DLD1 (cell line): ENCODE results near the gene ABHD4.
"Not testable (repeated sequence)": the region's sequence is repeated elsewhere in the genome, so short reads cannot be mapped to it uniquely, and the experiment has no call there.

Source experiments
- in situ Hi-C: cut with HindIII; loops from 2 replicates; pipeline ENCODE4 v1.10.0; 2017; ENCODE audit warnings: low sequenced_read_pairs

ABHD4 gene

GRCh38 chr14:22622255-22622654 lies 24.2 kb downstream of the ABHD4 start:
- in situ Hi-C loops = no loop called here

DNA sequence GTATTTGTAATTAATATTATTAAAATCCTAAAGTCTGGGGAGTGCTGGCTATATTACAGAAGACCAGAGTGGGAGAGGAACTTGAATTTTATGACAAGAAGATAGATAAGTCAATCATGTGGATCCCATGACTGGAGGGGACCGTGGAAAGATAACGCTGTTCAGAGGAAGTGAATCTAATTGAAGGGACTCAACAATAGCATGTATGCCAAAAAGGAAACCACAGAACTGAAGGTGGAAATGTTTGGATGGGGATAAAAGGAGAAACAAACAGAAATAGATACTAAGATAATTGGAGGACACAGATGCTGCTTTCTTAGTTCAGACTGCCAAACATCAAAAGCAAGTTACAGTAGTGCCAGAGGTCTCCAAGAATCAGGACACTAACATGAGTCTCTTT lies 24.9 kb downstream of the ABHD4 start:
- in situ Hi-C loops = no loop called here

DNA sequence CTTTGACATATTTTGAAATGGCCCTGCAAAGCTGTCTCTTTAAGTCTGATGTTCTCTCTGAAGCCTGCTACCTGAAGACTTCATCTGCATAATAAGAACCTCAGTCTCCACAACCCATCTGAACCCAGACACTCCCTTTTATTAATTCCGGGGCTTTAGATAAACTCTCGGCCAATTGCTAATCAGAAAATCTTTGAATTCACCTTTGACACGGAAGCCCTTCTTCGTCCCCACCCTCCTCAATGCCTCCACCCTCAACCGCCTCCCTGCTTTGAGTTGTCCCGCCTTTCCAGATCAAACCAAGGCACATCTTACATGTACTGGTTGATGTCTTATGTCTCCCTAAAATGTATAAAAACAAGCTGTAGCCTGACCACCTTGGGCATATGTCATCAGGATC lies 28.5 kb downstream of the ABHD4 start:
- in situ Hi-C loops = no loop called here

DNA sequence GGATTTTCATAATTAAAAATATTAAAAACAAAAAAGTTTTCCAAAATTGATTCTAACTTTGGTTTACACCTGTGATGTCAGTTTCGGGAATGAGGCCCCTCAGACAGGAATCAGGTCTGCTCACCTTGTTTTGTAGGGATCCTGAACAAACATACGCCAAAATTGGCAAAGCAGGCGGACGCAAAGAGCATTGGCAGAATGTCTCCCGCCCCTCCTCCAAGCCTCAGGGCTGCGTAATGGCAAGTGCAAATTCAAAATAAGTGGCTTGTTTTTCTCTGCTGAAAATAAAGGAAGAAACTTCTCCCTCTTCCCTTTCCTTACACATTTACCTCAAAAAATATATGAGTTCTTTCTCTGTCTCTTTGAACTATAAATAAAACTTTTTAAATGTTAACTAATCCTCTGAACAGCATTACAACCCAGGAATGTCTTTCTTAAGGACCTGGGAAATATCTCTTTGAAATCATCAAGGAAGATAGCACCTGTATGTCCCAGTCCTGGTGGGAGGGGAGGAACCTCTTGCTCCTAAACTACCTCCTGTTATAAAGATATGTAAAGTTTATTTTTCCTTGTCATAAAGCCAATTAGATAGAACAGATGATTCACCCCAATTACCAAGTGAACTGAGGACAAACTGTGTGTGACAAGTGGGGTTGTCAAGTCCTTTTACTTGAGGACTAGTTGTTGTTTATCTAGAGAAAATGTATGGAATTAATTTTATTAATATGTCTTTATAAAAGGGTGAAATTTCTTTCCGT lies 29.6 kb downstream of the ABHD4 start:
- in situ Hi-C loops = no loop called here

- in situ Hi-C loops = no loop called here
Measured at GRCh38 chr14:22629361-22629760, 31.3 kb downstream of the ABHD4 start.

- in situ Hi-C loops = no loop called here
Measured at GRCh38 chr14:22630066-22630465, 32.0 kb downstream of the ABHD4 start.

- in situ Hi-C loops = no loop called here
Measured at GRCh38 chr14:22630486-22630885, 32.4 kb downstream of the ABHD4 start.

GRCh38 chr14:22634233-22634900 lies 36.3 kb downstream of the ABHD4 start:
- in situ Hi-C loops = no loop called here

GRCh38 chr14:22635980-22636379 lies 37.9 kb downstream of the ABHD4 start:
- in situ Hi-C loops = not testable (repeated sequence)

DNA sequence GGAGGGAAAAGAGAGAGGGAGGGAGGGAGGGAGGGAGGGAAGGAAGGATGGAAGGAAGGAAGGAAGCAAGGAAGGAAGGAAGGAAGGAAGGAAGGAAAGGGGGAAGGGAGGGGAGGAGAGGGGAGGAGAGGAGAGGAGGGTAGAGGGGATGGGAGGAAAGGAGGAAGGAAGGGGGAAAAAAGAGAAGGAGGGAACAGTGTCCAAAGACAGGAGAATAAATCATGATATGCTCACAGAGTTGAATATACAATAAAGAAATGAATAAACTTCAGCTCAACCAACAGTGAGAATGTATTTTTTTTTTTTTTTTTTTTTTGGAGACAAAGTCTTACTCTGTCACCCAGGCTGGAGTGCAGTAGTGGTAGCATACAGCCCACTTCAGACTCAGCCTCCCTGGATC lies 42.1 kb downstream of the ABHD4 start:
- in situ Hi-C loops = no loop called here

DNA sequence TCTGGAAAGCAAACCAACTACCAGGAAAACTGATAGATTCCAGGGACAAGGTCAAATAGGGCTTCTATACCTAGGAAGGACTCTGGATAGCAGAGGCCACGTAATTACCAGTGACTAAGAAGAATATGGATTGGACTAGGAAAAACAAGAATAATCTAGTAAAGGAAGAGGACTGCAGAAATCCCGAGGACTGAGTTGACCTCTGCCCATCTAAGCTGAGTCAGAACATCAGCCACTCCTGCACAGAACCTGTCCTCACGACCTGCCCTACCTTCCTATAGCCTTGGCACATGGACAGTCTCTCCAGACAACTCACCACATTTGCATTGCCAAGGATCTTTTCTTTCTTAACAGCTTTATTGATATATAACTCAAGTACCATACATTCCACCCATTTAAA lies 43.7 kb downstream of the ABHD4 start:
- in situ Hi-C loops = no loop called here

GRCh38 chr14:22644305-22644635 lies 46.2 kb downstream of the ABHD4 start, which contains the start of gene OR6J1:
Gene OR6J1 (minus strand): TSS chr14:22644352. CDS start chr14:22634811, 9,541 bp downstream.
- in situ Hi-C loops = no loop called here

DNA sequence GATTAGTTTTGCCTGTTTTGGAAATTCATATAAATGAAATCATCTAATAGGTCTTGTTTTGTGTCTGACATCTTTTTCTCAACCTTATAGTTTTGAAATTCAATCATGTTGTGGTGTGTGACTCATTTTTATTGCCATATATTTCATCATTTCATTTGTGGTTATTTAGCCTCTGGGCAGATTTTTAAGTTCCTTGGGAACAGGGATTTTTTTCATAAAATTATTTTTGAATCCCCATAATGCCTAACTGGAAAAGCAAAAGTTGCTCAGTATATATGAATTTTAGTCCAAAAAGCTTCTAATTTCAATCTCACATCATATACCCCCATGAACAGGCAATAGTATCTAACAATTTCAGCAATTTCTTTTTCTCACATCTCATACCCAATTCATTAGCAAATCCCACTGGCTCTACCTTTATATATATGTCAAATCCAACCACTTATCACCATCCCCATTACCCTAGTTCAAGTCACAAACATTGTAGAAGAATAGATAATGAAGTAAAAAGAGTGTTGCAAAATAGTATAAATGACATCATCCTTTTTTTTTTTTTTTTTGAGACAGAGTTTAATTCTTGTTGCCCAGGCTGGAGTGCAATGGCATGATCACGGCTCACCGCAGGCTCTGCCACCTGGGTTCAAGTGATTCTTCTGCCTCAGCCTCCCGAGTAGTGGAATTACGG lies 48.6 kb downstream of the ABHD4 start:
- in situ Hi-C loops = no loop called here

GRCh38 chr14:22648506-22648905 lies 50.4 kb downstream of the ABHD4 start:
- in situ Hi-C loops = no loop called here

- in situ Hi-C loops = loop anchor here (5.0 kb wide), 1 partner anchor 88 kb away; no protein-coding TSS in a partner anchor
Measured at GRCh38 chr14:22650046-22650739, 52.1 kb downstream of the ABHD4 start.

- in situ Hi-C loops = loop anchor here (5.0 kb wide), 1 partner anchor 89 kb away; no protein-coding TSS in a partner anchor
Measured at GRCh38 chr14:22650960-22651521, 52.9 kb downstream of the ABHD4 start.

GRCh38 chr14:22651586-22651985 lies 53.5 kb downstream of the ABHD4 start:
- in situ Hi-C loops = loop anchor here (5.0 kb wide), 1 partner anchor 89 kb away; no protein-coding TSS in a partner anchor

GRCh38 chr14:22653012-22653621 lies 55.0 kb downstream of the ABHD4 start:
- in situ Hi-C loops = loop anchor here (5.0 kb wide), 1 partner anchor 91 kb away; no protein-coding TSS in a partner anchor

- in situ Hi-C loops = no loop called here
Measured at GRCh38 chr14:22656226-22656625, 58.1 kb downstream of the ABHD4 start.
